Tibial artery (tissue), 4 donors: ENCODE results near the gene GALR3.
"Not testable (repeated sequence)": the region's sequence is repeated elsewhere in the genome, so short reads cannot be mapped to it uniquely, and the experiment has no call there.

ENCODE experiments used
- DNase-seq, 2 donors: peaks; one replicate each; pipeline ENCODE4 v3.0.0-alpha.2; 2019
- H3K27ac ChIP-seq, 2 donors: fragments of 200-600 bp; sonication (generic) in 1 of 2; 1 replicate in 1 of 2; 2 replicates in 1 of 2; pipeline ENCODE4 v1.5.1; 2018 to 2019; ENCODE audit warnings: mild to moderate bottlenecking in 1 of 2
- H3K27me3 ChIP-seq, 2 donors: fragments of 200-600 bp; sonication (generic) in 1 of 2; one replicate each; pipeline versions ENCODE4 v1.5.1 to v1.6.0; 2016 to 2019
- H3K36me3 ChIP-seq, 3 donors: fragments of 200-600 bp; sonication (generic) in 2 of 3; one replicate each; pipeline ENCODE4 v1.5.1; 2016 to 2019; ENCODE audit warnings: mild to moderate bottlenecking in 2 of 3
- H3K4me1 ChIP-seq, 4 donors: fragments of 200-600 bp; sonication (generic) in 2 of 4; 1 replicate in 3 of 4; 2 replicates in 1 of 4; pipeline ENCODE4 v1.5.1; 2016 to 2019
- H3K4me3 ChIP-seq, 2 donors: fragments of 200-600 bp; sonication (generic) in 1 of 2; 1 replicate in 1 of 2; 2 replicates in 1 of 2; pipeline ENCODE4 v1.5.1; 2018 to 2019; ENCODE audit warnings: mild to moderate bottlenecking in 2 of 2
- H3K9me3 ChIP-seq, 3 donors: fragments of 200-600 bp; sonication (generic) in 1 of 3; one replicate each; pipeline ENCODE4 v1.5.1; 2016 to 2019
- intact Hi-C: fragments of 100-400 bp; cut with DNase I; formaldehyde crosslinking; loops from one replicate; pipeline ENCODE4 v1.15.0; 2023; ENCODE audit warnings: low total_unique reads
- TF ChIP-seq, protein P1 (sequence below), 2 experiments: fragments of 200-600 bp in 1 of 2; fragments of 450-650 bp in 1 of 2; IDR thresholded peaks; one replicate each; pipeline ENCODE4 v1.5.1; 2017 to 2019; ENCODE audit warnings: antibody characterized with exemption in 2 of 2, mild to moderate bottlenecking in 1 of 2, moderate library complexity in 1 of 2

GALR3 gene

DNA sequence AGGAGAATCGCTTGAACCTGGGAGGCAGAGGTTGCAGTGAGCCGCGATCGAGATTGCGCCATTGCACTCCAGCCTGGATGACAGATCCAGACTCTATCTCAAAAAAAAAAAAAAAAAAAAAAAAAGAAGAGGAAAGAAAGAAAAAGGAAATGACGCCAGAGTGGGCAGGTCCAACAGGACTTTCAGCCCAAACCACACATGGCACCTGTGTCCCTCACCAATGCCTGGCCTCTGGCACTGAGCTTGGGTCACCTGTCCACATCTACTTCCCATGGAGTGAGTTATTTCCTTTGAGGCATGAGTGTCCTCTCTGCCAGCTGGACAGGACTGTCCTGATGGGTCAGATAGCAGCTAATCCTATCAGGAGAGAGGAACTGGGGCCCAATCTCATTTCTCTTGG lies 30.7 kb upstream of the GALR3 start:
- Histone ChIP-seq H3K4me1 (peaks cover 0 to 6% (median 0%) of the 10 kb centered on the region in 4 donors), H3K27ac (no peak overlapping the region), H3K36me3 (no peaks in the 10 kb centered on the region), H3K9me3 (no peaks in the 10 kb centered on the region), H3K4me3 (no peak overlapping the region), H3K27me3 (no peaks in the 10 kb centered on the region)
- no peak for DNase-seq
- TF ChIP-seq, protein P1, sequence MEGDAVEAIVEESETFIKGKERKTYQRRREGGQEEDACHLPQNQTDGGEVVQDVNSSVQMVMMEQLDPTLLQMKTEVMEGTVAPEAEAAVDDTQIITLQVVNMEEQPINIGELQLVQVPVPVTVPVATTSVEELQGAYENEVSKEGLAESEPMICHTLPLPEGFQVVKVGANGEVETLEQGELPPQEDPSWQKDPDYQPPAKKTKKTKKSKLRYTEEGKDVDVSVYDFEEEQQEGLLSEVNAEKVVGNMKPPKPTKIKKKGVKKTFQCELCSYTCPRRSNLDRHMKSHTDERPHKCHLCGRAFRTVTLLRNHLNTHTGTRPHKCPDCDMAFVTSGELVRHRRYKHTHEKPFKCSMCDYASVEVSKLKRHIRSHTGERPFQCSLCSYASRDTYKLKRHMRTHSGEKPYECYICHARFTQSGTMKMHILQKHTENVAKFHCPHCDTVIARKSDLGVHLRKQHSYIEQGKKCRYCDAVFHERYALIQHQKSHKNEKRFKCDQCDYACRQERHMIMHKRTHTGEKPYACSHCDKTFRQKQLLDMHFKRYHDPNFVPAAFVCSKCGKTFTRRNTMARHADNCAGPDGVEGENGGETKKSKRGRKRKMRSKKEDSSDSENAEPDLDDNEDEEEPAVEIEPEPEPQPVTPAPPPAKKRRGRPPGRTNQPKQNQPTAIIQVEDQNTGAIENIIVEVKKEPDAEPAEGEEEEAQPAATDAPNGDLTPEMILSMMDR (IDR thresholded peaks at IDR 0.05), result no peak
- intact Hi-C loops, result loop anchor here (5.0 kb wide), 1 partner anchor 150 kb away; no protein-coding TSS in a partner anchor

DNA sequence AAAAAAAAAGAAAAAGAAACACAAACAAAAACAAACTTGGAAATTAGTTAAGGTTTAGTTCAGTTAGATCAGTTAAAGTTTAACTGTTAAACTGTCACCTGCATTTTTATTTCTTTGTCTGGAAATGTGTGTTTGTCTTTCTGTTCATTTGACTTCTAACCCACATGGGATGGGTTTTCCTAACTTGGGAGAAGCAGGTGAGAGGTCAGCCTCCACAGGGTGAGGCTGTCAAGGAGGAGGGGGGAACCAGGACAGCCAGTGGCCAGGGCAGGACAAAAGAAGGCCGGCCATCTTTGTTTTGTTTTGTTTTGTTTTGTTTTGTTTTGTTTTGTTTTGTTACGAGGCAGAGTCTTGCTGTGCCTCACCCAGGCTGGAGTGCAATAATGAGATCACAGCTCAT lies 28.8 kb upstream of the GALR3 start:
- no peak overlapping the region for H3K27ac ChIP-seq
- DNase-seq, result no peak
- H3K4me3 ChIP-seq, result no peak overlapping the region
- H3K36me3 ChIP-seq, result no peaks in the 10 kb centered on the region
- TF ChIP-seq, protein P1 (IDR thresholded peaks at IDR 0.05), result no peak
- peaks cover 0 to 6% (median 0%) of the 10 kb centered on the region in 4 donors for H3K4me1 ChIP-seq
- H3K9me3 ChIP-seq, result no peaks in the 10 kb centered on the region
- H3K27me3 ChIP-seq, result no peaks in the 10 kb centered on the region
- intact Hi-C loops, result loop anchor here (5.0 kb wide), 1 partner anchor 152 kb away; no protein-coding TSS in a partner anchor

DNA sequence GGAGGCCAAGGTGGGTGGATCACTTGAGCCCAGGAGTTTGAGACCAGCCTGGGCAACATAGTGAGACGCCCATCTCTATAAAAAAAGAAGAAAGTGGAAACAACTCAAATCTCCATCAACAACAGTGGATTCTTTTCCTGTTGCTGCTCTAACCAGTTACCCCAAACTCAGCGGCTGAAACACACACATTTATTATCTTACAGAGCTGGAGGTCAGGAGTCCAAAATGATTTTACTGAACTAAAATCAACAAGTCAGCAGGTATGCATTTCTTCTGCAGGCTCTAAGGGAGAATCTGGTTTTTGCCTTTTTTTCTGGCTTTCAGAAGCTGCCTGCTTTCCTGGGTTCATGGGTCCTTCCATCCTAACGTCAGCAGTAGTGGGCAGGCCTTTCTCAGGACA lies 27.1 kb upstream of the GALR3 start:
- Histone ChIP-seq H3K27ac (no peak overlapping the region), H3K4me3 (no peak overlapping the region), H3K36me3 (no peaks in the 10 kb centered on the region), H3K9me3 (no peaks in the 10 kb centered on the region), H3K27me3 (no peaks in the 10 kb centered on the region), H3K4me1 (peaks cover 0 to 6% (median 0%) of the 10 kb centered on the region in 4 donors)
- TF ChIP-seq, protein P1 (IDR thresholded peaks at IDR 0.05), result no peak
- DNase-seq, result no peak
- intact Hi-C loops, result no loop called here

DNA sequence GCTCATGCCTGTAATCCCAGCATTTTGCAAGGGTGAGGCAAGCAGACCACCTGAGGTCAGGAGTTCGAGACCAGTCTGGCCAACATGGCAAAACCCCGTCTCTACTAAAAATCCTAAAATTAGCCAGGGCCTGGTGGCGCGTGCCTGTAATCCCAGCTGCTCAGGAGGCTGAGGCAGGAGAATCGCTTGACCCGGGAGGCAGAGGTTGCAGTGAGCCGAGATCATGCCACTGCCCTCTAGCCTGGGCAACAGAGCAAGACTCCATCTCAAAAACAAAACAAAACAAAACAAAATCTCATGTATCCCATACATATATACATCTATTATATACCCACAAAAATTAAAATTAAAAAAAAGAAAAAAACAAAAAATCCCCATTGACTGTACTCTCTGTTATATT lies 25.9 kb upstream of the GALR3 start:
- intact Hi-C loops, H3K27me3 ChIP-seq, H3K27ac ChIP-seq, H3K4me1 ChIP-seq, H3K36me3 ChIP-seq, H3K9me3 ChIP-seq, H3K4me3 ChIP-seq, DNase-seq: not testable (repeated sequence)

DNA sequence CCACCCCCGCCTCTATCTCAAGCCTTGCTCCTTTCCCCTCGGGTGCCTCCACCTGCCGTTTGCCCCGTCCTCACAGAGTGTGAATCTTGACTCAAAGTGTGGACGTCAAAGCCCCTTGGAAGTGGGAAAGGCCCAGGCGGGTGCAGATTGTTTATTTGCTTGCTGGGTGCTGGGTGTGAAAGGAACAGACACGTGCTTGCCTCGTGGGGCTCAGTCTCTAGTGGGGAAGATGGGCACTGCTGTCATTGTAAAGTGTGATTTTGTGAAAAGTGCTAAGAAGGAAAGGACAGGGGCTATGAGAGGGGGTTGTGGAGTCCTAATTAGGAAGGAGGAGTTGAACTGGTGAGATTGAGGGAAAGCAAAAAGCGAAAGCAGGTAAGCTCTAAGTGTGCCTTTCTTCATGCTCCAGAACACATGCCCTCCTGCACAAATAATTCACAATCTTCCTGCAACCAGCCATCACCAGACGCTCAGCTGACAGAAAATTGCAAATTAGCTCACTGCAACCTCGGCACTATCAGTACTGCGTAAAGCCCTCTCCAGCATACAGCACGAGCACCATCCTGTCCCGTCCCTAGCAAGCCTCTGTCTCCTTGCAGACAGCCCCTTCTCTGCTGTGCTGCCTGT lies 25.2 kb upstream of the GALR3 start:
- peaks cover 0 to 3% of the 10 kb centered on the region in 2 donors for H3K27me3 ChIP-seq
- no peak for DNase-seq
- intact Hi-C loops, result no loop called here
- TF ChIP-seq, protein P1 (IDR thresholded peaks at IDR 0.05), result no peak
- no peaks in the 10 kb centered on the region for H3K9me3 ChIP-seq
- H3K4me1 ChIP-seq, result peaks cover 0 to 12% (median 11%) of the 10 kb centered on the region in 4 donors
- H3K4me3 ChIP-seq, result no peak overlapping the region
- no peaks in the 10 kb centered on the region for H3K36me3 ChIP-seq
- H3K27ac ChIP-seq, result no peak overlapping the region

DNA sequence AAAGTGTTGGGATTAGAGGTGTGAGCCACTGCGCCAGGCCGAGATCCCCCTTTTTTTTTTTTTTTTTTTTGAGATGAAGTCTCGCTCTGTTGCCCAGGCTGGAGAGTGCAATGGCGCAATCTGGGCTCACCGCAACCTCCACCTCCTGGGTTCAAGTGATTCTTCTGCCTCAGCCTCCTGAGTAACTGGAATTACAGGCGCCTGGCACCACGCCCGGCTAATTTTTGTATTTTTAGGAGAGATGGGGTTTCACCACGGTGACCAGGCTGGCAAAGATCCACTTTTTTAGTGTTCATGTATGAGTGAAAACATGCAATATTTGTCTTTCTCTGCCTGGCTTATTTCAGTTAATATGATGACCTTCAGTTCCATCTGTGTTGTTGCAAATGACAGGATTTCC lies 23.2 kb upstream of the GALR3 start:
- H3K27me3 ChIP-seq, H3K9me3 ChIP-seq, H3K27ac ChIP-seq, intact Hi-C loops, DNase-seq, H3K36me3 ChIP-seq, H3K4me3 ChIP-seq: not testable (repeated sequence)
- H3K4me1 ChIP-seq, result peaks cover 0 to 28% (median 23%) of the 10 kb centered on the region in 4 donors

DNA sequence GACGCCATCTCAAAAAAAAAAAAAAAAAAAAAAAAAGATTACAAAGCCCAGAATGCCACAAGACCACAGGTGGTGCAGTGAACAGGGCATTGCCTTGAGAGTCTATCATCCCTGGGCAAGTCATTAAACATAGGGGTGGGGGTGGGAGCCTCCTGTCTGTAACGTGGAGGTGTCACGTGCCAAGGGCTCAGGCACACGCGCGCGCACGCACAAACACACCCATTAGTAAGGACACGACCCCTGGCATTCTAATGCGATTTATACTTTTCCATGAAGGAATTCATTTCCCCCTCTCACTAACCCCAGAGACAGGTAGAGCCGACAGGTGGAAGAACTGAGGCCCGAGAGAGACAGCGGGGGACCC lies 21.3 kb upstream of the GALR3 start:
- intact Hi-C loops, result no loop called here
- TF ChIP-seq, protein P1 (IDR thresholded peaks at IDR 0.05), result no peak
- no peaks in the 10 kb centered on the region for H3K9me3 ChIP-seq
- H3K27me3 ChIP-seq, result peaks cover 0 to 5% of the 10 kb centered on the region in 2 donors
- peak overlapping the region; percentile 52 to 66 for H3K4me3 ChIP-seq
- peaks cover 0 to 47% (median 33%) of the 10 kb centered on the region in 4 donors for H3K4me1 ChIP-seq
- H3K27ac ChIP-seq, result peak overlapping the region in 1 of 2 donors; percentile 33
- no peak for DNase-seq
- no peaks in the 10 kb centered on the region for H3K36me3 ChIP-seq
